ENCODE results near the gene MAP1B. TPM values are rescaled to one million over a fixed set of nuclear protein-coding genes. Genes with fewer than 3 reads are reported as not detected.
A peak's percentile ranks its signal among the peaks of the same experiment; 100 is the strongest.

Gene MAP1B
- total RNA-seq, 1 donor from 2014 or later = 61.0 TPM

DNA sequence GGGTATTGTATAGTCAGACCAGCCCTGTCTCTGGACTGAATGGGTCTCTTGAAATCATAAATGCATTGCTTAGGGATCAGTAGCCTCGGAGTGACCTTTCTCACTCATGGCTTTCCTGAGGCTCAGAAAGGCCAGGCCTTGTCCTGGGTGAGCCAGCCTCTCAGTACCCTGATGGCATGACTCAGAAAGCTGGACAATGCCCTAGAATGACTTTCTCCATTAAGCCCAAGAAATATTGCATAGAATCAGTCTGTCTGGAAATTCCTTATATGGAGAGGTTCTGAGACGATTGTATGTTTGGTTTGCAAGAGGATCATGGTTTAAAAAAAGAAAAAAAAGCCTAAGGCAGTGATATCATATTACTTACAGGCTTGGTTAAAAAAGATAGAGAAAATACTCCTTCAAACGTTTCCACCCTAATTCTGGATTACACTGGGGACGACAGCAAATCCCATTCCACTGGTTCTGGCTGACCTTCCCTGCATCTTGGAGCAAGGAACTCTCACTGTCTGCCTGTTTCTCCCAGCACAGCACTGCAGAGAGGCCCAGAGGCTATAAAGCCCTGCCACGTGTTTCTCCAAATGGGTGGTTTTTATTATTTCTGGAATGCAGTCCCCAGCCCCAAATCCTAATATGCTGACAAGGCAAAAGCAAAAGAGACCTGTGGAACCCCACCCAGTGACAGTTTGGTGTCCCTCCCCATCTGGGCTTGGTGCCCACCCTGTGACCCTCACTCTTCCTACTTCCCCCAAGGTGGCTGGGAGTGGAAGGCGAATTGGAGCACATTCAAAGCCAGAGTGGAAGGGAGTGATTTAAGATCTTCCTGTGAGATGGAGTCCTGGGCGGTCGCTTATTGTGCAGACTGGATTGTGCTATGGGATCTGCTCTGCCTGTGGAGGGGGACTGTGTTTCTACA lies 34.4 kb downstream of the MAP1B start:
- peaks cover 41% of the 10 kb centered on the region for H3K4me1 Mint-ChIP-seq
- no peaks in the 10 kb centered on the region for H3K9me3 Mint-ChIP-seq
- peak overlapping the region; percentile 96 for H3K27ac Mint-ChIP-seq
- H3K36me3 Mint-ChIP-seq = no peaks in the 10 kb centered on the region
- TF ChIP-seq, protein P1, sequence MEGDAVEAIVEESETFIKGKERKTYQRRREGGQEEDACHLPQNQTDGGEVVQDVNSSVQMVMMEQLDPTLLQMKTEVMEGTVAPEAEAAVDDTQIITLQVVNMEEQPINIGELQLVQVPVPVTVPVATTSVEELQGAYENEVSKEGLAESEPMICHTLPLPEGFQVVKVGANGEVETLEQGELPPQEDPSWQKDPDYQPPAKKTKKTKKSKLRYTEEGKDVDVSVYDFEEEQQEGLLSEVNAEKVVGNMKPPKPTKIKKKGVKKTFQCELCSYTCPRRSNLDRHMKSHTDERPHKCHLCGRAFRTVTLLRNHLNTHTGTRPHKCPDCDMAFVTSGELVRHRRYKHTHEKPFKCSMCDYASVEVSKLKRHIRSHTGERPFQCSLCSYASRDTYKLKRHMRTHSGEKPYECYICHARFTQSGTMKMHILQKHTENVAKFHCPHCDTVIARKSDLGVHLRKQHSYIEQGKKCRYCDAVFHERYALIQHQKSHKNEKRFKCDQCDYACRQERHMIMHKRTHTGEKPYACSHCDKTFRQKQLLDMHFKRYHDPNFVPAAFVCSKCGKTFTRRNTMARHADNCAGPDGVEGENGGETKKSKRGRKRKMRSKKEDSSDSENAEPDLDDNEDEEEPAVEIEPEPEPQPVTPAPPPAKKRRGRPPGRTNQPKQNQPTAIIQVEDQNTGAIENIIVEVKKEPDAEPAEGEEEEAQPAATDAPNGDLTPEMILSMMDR (IDR thresholded peaks at IDR 0.05; ENCODE audit: unreplicated experiment) = no peak
- DNase-seq (ENCODE audit: low spot score in 2 of 2, unreplicated experiment in 2 of 2) = peak in 1 of 2 experiments; percentile 54
- H3K4me3 Mint-ChIP-seq = no peak overlapping the region
- H3K27me3 Mint-ChIP-seq (ENCODE audit: low read depth) = no peaks in the 10 kb centered on the region

DNA sequence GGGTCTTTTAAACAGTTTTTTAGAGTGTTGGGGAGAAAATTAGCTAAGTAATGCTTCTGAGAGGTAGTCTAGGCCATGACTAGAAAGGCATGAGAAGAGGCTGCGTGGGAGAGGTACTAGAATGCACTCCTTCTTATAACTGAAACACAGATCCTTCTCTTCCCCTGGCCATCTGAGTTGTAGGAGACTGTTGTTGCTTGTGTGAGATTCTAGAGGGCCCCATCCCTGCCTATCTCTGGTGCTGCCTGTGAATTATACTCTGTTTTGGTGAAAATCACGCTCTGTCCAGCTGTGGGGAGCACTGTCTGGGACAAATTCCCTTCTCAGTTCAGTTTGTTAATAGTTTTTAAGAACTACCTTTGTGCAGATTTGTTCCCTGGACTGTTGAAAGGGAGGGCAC lies 37.5 kb downstream of the MAP1B start:
- Mint-ChIP-seq H3K4me3 (no peak overlapping the region), H3K9me3 (no peaks in the 10 kb centered on the region), H3K27me3 (ENCODE audit: low read depth) (no peaks in the 10 kb centered on the region), H3K4me1 (peaks cover 52% of the 10 kb centered on the region), H3K36me3 (peaks cover 3% of the 10 kb centered on the region), H3K27ac (peak overlapping the region; percentile 28)
- DNase-seq (ENCODE audit: low spot score in 2 of 2, unreplicated experiment in 2 of 2) = no peak
- TF ChIP-seq, protein P1 (IDR thresholded peaks at IDR 0.05; ENCODE audit: unreplicated experiment) = no peak

DNA sequence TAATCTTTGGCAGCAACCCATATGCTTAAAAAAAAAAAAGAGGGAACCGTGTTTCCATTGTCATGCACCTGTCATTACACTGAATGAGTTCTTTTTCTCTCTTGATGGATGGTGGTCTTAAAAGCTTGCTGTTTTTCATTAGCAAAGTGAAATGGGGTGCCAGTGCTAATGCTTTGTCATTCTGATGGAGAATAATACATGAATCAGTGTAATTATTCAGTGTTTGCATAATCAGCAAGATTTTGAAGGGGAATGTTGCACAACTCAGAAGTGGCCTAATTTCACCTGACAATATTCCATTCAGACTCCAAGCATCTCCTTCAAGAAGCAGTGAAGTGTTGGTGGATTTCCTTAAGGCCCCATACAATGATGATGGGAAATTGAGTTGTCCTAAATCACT lies 38.1 kb downstream of the MAP1B start:
- Mint-ChIP-seq H3K36me3 (peaks cover 3% of the 10 kb centered on the region), H3K27me3 (ENCODE audit: low read depth) (no peaks in the 10 kb centered on the region), H3K27ac (no peak overlapping the region), H3K4me3 (no peak overlapping the region), H3K9me3 (no peaks in the 10 kb centered on the region), H3K4me1 (peaks cover 52% of the 10 kb centered on the region)
- DNase-seq (ENCODE audit: low spot score in 2 of 2, unreplicated experiment in 2 of 2) = no peak
- TF ChIP-seq, protein P1 (IDR thresholded peaks at IDR 0.05; ENCODE audit: unreplicated experiment) = no peak

DNA sequence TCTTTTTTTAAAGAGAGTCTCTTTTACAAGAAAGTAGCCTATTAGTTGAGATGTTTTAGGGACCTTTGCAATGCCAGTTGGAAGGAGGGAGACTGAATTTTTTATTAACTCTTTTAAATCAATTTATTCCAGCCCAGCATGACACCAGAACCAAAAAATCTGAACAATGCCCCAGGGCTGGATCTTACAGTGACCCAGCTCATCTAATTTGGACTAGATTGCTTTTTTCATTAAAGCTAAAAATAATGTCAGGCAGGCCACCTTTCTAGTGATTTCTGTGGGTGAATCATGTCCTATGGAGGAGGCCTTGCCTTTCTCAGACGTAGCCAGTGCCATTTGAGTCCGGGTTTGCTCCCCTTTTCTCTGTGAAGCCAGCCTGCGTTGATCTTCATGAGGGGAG lies 38.8 kb downstream of the MAP1B start:
- H3K4me3 Mint-ChIP-seq = no peak overlapping the region
- H3K27me3 Mint-ChIP-seq (ENCODE audit: low read depth) = no peaks in the 10 kb centered on the region
- H3K27ac Mint-ChIP-seq = no peak overlapping the region
- TF ChIP-seq, protein P1 (IDR thresholded peaks at IDR 0.05; ENCODE audit: unreplicated experiment) = no peak
- H3K4me1 Mint-ChIP-seq = peaks cover 51% of the 10 kb centered on the region
- peaks cover 3% of the 10 kb centered on the region for H3K36me3 Mint-ChIP-seq
- no peak for DNase-seq (ENCODE audit: low spot score in 2 of 2, unreplicated experiment in 2 of 2)
- no peaks in the 10 kb centered on the region for H3K9me3 Mint-ChIP-seq

DNA sequence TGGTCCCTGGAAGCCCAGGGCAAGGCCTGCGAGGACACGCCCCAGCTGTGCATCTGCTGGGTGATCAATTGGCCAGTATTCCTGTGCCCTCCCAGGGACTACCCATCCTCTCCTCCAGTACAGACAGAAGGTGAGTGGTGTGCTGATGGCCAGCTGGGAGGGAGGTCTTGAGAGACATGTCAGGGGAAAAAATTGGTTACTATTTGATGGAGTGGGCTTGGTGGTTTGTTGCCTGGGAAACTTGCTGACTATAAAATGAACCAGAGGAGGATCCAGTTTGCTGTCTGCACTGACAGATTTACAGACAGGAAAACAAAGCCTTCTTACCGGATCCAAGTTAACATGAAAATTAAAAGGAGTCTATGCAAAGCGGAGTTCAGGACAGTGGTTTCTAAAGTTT lies 40.3 kb downstream of the MAP1B start:
- Mint-ChIP-seq H3K27me3 (ENCODE audit: low read depth) (no peaks in the 10 kb centered on the region), H3K27ac (no peak overlapping the region), H3K9me3 (no peaks in the 10 kb centered on the region), H3K36me3 (peaks cover 3% of the 10 kb centered on the region), H3K4me1 (peaks cover 51% of the 10 kb centered on the region), H3K4me3 (no peak overlapping the region)
- TF ChIP-seq, protein P1 (IDR thresholded peaks at IDR 0.05; ENCODE audit: unreplicated experiment) = no peak
- DNase-seq (ENCODE audit: low spot score in 2 of 2, unreplicated experiment in 2 of 2) = no peak
